Neutrophil (primary cell): Measurements from ENCODE around the gene COL12A1.

ENCODE experiments used
- H3K27ac ChIP-seq: fragments of 200-600 bp; sonication (generic); 2 replicates; pipeline ENCODE4 v1.5.1; 2016; ENCODE audit warnings: mild to moderate bottlenecking, moderate library complexity
- H3K27me3 ChIP-seq: fragments of 200-600 bp; sonication (generic); 2 replicates; pipeline ENCODE4 v1.6.0; 2016; ENCODE audit warnings: mild to moderate bottlenecking
- H3K36me3 ChIP-seq: fragments of 200-600 bp; sonication (generic); 2 replicates; pipeline ENCODE4 v1.5.1; 2017
- H3K4me1 ChIP-seq, 2 experiments: fragments of 200-600 bp in 1 of 2; sonication (generic) in 1 of 2; 1 replicate in 1 of 2; 2 replicates in 1 of 2; pipeline versions ENCODE4 v1.5.1 to v1.6.1; 2013 to 2016; ENCODE audit warnings: low read depth in 1 of 2, low read length in 1 of 2, mild to moderate bottlenecking in 1 of 2, moderate library complexity in 1 of 2; ENCODE audit not compliant: control insufficient read depth in 1 of 2, insufficient read depth in 1 of 2
- H3K4me3 ChIP-seq, 2 experiments: fragments of 200-600 bp in 1 of 2; sonication (generic) in 1 of 2; 1 replicate in 1 of 2; 2 replicates in 1 of 2; pipeline ENCODE4 v1.5.1; 2013 to 2016; ENCODE audit warnings: low read depth in 1 of 2, low read length in 1 of 2, mild to moderate bottlenecking in 1 of 2, moderate library complexity in 1 of 2
- H3K9me3 ChIP-seq: fragments of 200-600 bp; sonication (generic); 2 replicates; pipeline ENCODE4 v1.5.1; 2016
- TF ChIP-seq, protein P1 (sequence below): fragments of 200-600 bp; sonication (generic); IDR thresholded peaks from 2 replicates; pipeline ENCODE4 v1.5.1; 2016; ENCODE audit warnings: antibody characterized with exemption

Gene COL12A1

DNA sequence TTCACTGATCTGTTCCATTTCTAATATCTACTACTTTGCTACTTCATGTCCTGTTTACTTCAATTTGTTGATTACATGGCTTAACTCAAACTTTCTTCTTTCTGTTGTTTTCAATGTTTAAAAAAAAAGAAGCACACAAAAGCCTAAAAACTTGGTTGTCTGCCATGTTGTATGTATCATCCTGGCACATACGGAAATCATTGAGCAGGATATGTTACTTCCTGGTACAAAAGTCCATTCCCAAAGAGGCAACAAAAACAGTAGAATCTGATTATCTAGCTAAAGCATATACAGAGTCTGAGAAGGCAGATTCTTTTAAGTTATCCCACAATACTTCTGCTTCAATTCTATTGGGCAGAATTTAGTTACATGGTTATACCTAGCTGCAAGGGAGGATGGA is 14.5 kb upstream of the COL12A1 start:
- Histone ChIP-seq H3K9me3 (no peaks in the 10 kb centered on the region), H3K27ac (no peak overlapping the region), H3K4me3 (no peak overlapping the region), H3K4me1 (no peaks in the 10 kb centered on the region), H3K27me3 (peaks cover 50% of the 10 kb centered on the region), H3K36me3 (no peaks in the 10 kb centered on the region)
- TF ChIP-seq, protein P1, sequence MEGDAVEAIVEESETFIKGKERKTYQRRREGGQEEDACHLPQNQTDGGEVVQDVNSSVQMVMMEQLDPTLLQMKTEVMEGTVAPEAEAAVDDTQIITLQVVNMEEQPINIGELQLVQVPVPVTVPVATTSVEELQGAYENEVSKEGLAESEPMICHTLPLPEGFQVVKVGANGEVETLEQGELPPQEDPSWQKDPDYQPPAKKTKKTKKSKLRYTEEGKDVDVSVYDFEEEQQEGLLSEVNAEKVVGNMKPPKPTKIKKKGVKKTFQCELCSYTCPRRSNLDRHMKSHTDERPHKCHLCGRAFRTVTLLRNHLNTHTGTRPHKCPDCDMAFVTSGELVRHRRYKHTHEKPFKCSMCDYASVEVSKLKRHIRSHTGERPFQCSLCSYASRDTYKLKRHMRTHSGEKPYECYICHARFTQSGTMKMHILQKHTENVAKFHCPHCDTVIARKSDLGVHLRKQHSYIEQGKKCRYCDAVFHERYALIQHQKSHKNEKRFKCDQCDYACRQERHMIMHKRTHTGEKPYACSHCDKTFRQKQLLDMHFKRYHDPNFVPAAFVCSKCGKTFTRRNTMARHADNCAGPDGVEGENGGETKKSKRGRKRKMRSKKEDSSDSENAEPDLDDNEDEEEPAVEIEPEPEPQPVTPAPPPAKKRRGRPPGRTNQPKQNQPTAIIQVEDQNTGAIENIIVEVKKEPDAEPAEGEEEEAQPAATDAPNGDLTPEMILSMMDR: no peak

DNA sequence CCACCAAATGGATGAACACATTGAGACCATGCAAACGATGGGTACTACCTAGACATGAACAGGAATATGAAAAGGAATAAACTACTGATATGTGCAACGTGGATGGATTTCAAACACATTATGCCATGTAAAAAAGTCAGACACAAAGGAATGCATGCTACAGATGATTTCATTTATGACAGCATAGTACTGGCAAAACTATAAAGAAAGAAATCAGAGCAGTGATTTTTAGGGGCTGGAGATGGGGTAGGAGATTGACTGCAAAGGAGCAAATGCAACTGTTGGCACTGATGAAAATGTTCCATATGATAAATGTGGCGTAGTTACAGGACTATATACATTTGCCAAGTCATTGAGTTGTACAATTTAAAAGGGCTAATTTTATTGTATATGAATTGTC is 13.4 kb upstream of the COL12A1 start:
- Histone ChIP-seq H3K9me3 (no peaks in the 10 kb centered on the region), H3K27me3 (peaks cover 45% of the 10 kb centered on the region), H3K27ac (no peak overlapping the region), H3K4me3 (no peak overlapping the region), H3K36me3 (no peaks in the 10 kb centered on the region), H3K4me1 (no peaks in the 10 kb centered on the region)
- TF ChIP-seq, protein P1: no peak

DNA sequence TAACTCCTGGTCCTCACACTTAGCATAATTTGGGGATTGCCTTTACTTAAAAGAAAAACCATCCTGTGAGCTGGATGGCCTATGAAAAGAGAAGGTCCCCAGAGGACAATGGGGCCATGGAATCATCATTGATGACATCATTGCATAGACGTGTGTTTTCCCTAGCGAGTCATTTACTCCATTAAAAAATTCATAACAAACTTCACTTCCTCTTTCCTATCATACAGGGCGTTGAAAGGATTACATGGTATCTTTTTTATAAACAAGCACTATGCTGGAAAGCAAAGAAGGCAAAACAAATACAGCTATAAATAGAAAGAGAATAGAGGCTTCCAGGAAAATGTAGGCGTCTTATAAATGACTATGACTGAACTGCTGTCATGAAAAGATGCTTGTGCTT is 11.3 kb upstream of the COL12A1 start:
- Histone ChIP-seq H3K36me3 (no peaks in the 10 kb centered on the region), H3K4me3 (no peak overlapping the region), H3K4me1 (no peaks in the 10 kb centered on the region), H3K27me3 (peaks cover 32% of the 10 kb centered on the region), H3K27ac (no peak overlapping the region), H3K9me3 (no peaks in the 10 kb centered on the region)
- TF ChIP-seq, protein P1: no peak

DNA sequence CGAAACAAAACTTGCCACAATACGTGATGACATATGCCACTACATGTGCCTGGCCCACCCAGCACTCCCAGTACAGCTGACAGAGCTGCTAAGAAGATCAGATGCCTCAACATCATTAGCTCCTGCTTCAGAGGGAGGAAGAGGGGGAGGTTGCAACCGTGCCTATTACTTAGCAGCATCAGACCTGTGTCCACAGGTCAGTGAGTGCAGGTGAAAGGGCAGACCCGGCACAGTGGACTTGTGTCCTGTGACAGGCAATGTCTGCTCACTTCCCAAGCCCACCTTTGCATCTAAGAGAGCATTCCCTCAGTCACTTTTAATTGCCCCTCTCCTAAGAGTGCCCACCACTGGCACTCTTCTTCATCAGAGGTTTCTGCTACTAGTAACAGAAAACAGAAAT is 9.4 kb upstream of the COL12A1 start:
- Histone ChIP-seq H3K4me1 (no peaks in the 10 kb centered on the region), H3K36me3 (no peaks in the 10 kb centered on the region), H3K9me3 (no peaks in the 10 kb centered on the region), H3K27ac (no peak overlapping the region), H3K27me3 (peaks cover 40% of the 10 kb centered on the region), H3K4me3 (no peak overlapping the region)
- TF ChIP-seq, protein P1: no peak

DNA sequence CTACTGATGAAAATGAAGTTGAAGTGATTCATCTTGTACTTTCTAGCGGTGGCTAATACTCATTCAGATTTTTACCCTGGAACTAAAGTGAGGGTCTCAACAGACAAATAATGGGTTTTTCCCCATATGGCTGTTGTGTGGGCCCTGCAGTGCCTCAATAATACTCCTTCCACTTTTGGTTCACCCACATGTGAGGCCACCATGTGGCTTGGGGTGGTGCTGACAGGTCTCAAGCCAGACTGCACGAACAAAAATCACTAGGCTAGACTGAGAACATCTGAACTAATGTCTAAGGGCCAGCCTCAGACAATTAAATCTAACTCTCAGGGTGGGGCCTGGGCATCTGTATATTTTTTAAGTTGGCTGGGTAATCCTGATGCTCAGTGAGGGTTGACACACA is 7.9 kb upstream of the COL12A1 start:
- no peak overlapping the region for H3K27ac ChIP-seq

More for the DNA sequence above, 7.9 kb upstream of the COL12A1 start:
- H3K27me3 ChIP-seq: peaks cover 48% of the 10 kb centered on the region
- H3K4me1 ChIP-seq: peaks cover 1 to 3% of the 10 kb centered on the region in 2 experiments
- no peaks in the 10 kb centered on the region for H3K36me3 ChIP-seq
- TF ChIP-seq, protein P1: no peak
- H3K4me3 ChIP-seq: no peak overlapping the region
- no peaks in the 10 kb centered on the region for H3K9me3 ChIP-seq
